Measurements from ENCODE around the gene VRK1. TPM values are rescaled to one million over a fixed set of nuclear protein-coding genes. Genes with fewer than 3 reads are reported as not detected.

Gene VRK1
- total and polyA plus RNA-seq, 4 donors, result 6.4 to 21.8 (median 8.5) TPM

GRCh38 chr14:96793547-96793946 is 3.6 kb upstream of the VRK1 start:
- 55 to 76% methylated on average over 6 of the region's 6 CpGs for WGBS, 2 donors
- no peaks in the 10 kb centered on the region for H3K27me3 ChIP-seq (ENCODE audit: control insufficient read depth in 3 of 3, insufficient read depth in 3 of 3, low read length in 2 of 3)
- H3K36me3 ChIP-seq (ENCODE audit: control insufficient read depth in 4 of 4, insufficient read depth in 4 of 4, low read length in 4 of 4), result no peaks in the 10 kb centered on the region
- H3K4me1 ChIP-seq (ENCODE audit: control insufficient read depth in 5 of 5, insufficient read depth in 5 of 5, low read length in 5 of 5), result peaks cover 0 to 9% (median 2%) of the 10 kb centered on the region in 5 donors
- DNase-seq (no peak), ATAC-seq (ENCODE audit: insufficient read depth, low FRiP score) (no peak)
- no peak overlapping the region for H3K27ac ChIP-seq (ENCODE audit: low read depth in 1 of 2, low read length in 1 of 2)
- no peak overlapping the region for H3K9ac ChIP-seq (ENCODE audit: insufficient read depth in 1 of 2, low read length in 2 of 2)
- no peaks in the 10 kb centered on the region for H3K9me3 ChIP-seq (ENCODE audit: control insufficient read depth in 4 of 4, insufficient read depth in 3 of 4, low read length in 3 of 4)
- no peak overlapping the region for H3K4me3 ChIP-seq
- no peak for TF ChIP-seq CTCF (IDR thresholded peaks at IDR 0.05; ENCODE audit: control extremely low read depth, extremely low read depth)

GRCh38 chr14:96795109-96795828 is 1.9 kb upstream of the VRK1 start:
- DNase-seq, result no peak
- Histone ChIP-seq H3K27ac (ENCODE audit: low read depth in 1 of 2, low read length in 1 of 2) (no peak overlapping the region), H3K36me3 (ENCODE audit: control insufficient read depth in 4 of 4, insufficient read depth in 4 of 4, low read length in 4 of 4) (no peaks in the 10 kb centered on the region), H3K9me3 (ENCODE audit: control insufficient read depth in 4 of 4, insufficient read depth in 3 of 4, low read length in 3 of 4) (no peaks in the 10 kb centered on the region), H3K4me1 (ENCODE audit: control insufficient read depth in 5 of 5, insufficient read depth in 5 of 5, low read length in 5 of 5) (peaks cover 0 to 15% (median 2%) of the 10 kb centered on the region in 5 donors), H3K4me3 (no peak overlapping the region), H3K27me3 (ENCODE audit: control insufficient read depth in 3 of 3, insufficient read depth in 3 of 3, low read length in 2 of 3) (no peaks in the 10 kb centered on the region), H3K9ac (ENCODE audit: insufficient read depth in 1 of 2, low read length in 2 of 2) (no peak overlapping the region)
- ATAC-seq (ENCODE audit: insufficient read depth, low FRiP score), result no peak
- TF ChIP-seq CTCF (IDR thresholded peaks at IDR 0.05; ENCODE audit: control extremely low read depth, extremely low read depth), result no peak
- WGBS, 2 donors, result 55 to 63% methylated on average over 9 of the region's 9 CpGs

GRCh38 chr14:96797582-96798349 is 584 bp downstream of the VRK1 start:
- peak; percentile 29 to 38 (median 35) for DNase-seq
- no peaks in the 10 kb centered on the region for H3K27me3 ChIP-seq (ENCODE audit: control insufficient read depth in 3 of 3, insufficient read depth in 3 of 3, low read length in 2 of 3)
- H3K4me3 ChIP-seq, result peak overlapping the region; percentile 80
- peak overlapping the region in 1 of 2 donors; percentile 46 for H3K9ac ChIP-seq (ENCODE audit: insufficient read depth in 1 of 2, low read length in 2 of 2)
- 0 to 1% methylated on average over 52 to 59 of the region's 59 CpGs for WGBS, 2 donors
- TF ChIP-seq CTCF (IDR thresholded peaks at IDR 0.05; ENCODE audit: control extremely low read depth, extremely low read depth), result no peak
- peak overlapping the region in 1 of 2 donors; percentile 44 for H3K27ac ChIP-seq (ENCODE audit: low read depth in 1 of 2, low read length in 1 of 2)
- peak; percentile 23 for ATAC-seq (ENCODE audit: insufficient read depth, low FRiP score)
- peaks cover 0 to 24% (median 6%) of the 10 kb centered on the region in 5 donors for H3K4me1 ChIP-seq (ENCODE audit: control insufficient read depth in 5 of 5, insufficient read depth in 5 of 5, low read length in 5 of 5)
- H3K36me3 ChIP-seq (ENCODE audit: control insufficient read depth in 4 of 4, insufficient read depth in 4 of 4, low read length in 4 of 4), result no peaks in the 10 kb centered on the region
- no peaks in the 10 kb centered on the region for H3K9me3 ChIP-seq (ENCODE audit: control insufficient read depth in 4 of 4, insufficient read depth in 3 of 4, low read length in 3 of 4)

Data from lung (tissue), 12 donors.